GM21717 (cell line): ENCODE data around the gene TUBA4A.
"Not testable (repeated sequence)": the region's sequence is repeated elsewhere in the genome, so short reads cannot be mapped to it uniquely, and the experiment has no call there.

ENCODE experiments used
- ATAC-seq: cut with Tn5 transposase; IDR thresholded peaks from one replicate; pipeline ENCODE4 v1.9.1; 2021; ENCODE audit warnings: mild to moderate bottlenecking, moderate library complexity; ENCODE audit not compliant: unreplicated experiment

TUBA4A gene

DNA sequence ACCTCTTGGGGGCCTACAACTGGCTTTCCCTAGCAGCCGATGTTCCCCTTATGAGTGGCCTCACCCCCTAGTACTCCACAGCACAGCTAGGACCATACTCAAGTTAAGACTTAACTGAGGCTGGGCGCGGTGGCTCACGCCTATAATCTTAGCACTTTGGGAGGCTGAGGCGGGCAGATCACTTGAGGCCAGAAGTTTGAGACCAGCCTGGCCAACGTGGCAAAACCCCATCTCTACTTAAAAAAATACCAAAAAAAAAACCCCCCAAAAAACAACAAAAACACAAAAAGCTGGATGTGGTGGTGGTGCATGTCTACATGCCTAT lies 33.4 kb upstream of the TUBA4A start:
- ATAC-seq: not testable (repeated sequence)

DNA sequence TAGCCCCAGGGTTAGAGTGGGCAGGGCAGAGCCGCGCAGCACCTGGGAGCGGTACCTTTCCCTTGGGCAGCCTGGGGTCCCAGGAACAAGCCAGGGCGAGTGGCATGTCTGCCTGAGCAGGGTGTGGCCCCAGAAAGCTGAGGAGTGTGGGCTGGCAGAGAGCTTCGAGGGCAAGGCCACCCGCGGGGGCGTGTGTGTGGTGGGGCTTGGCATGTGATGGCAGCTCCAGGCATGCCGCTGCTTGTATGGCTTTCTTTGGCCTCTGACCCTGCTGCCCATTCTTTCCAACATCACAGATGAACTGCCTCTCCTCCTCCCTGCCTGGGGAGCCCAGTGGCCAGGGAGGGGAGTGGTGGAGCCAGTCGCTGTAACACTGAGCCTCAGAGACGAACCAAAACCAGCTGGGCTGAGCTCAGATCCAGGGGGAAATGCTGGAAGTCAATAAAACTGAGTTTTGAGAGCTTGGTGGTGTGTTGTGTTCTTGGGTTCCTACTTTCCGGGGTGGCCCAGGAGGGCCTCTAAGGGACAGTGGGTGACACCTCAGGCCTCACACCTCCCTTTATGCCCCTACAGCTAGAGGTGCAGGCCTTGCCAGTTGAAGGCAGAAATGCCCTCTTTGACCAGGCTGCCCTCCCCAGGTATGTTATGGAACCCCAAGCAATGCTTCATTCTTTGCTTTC lies 32.9 kb upstream of the TUBA4A start:
- no peak for ATAC-seq

DNA sequence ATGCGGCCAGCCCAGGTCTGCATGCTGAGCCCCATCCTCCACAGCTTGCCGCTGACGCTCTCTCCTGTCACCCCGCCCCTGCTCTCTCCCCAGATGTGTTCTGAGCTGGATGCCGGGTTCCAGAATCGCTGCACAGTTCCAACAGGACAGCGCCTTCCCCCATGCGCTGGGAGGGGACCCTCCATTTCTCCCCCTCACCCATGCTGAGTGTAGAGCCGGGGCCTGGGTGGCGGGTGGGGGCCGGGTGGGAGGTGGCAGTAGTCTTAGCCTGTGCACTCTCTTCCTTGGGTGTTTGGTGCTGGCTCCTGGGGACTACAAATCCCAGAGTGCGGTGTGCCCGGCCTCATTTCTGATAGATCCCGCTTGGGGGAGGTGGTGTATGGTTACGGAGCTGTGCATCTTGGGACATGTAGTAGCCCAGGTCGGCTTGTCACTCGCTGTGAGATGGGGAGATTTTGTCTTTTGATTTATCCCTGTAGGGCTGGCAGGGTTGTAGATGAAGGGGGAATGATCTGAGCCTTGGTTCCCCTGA lies 32.2 kb upstream of the TUBA4A start:
- no peak for ATAC-seq

DNA sequence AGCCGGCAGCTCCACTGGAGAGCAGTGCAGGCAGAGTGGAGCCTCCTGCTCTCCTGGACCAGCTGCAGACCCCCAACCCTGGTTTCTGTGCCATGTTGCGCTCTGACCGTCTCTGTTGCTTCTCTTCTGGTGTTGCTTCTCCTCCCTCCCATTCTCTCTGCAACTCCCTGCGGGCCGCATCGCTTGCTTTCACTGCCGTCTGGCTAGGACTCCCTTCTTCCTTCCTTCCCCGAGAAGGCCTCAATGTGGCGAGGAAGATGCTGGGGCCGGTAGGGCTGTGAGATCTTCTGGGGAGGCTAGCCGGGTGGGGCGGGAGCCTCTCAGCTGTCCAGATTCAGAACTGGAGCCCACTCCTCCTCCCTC lies 31.6 kb upstream of the TUBA4A start:
- ATAC-seq: no peak

DNA sequence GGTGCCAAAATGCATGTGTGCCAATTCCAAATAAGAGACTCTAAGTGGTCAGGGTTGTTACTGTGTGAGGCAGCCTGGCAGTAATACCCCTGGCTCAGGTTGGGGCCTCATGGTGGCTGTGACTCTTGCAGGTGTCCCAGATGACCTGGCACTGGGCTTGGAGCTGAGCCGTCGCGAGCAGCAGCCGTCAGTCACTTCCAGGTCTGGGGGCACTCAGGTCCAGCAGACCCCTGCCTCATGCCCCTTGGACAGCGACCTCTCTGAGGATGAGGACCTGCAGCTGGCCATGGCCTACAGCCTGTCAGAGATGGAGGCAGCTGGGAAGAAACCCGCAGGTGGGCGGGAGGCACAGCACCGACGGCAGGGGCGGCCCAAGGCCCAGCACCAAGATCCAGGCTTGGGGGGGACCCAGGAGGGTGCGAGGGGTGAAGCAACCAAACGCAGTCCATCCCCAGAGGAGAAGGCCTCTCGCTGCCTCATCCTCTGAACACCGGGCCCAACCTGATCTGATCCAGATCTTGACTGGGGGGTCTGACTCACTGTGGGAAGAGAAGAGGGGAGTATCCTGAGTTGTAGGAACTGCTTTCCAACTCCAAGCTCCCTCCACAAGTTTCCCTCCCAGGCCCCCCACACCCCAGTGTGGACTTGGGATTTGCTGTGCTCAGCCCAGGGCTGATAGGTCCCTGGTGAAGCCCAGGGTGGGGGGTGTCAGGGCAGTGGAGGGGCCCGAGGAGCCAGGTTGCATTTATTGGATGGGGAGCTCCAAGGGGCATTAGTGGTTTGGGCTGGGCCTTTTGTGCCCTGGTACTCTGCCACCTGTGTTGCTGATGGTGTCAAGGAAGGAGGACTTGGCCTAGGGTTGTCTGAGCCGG lies 31.0 kb upstream of the TUBA4A start:
- no peak for ATAC-seq

DNA sequence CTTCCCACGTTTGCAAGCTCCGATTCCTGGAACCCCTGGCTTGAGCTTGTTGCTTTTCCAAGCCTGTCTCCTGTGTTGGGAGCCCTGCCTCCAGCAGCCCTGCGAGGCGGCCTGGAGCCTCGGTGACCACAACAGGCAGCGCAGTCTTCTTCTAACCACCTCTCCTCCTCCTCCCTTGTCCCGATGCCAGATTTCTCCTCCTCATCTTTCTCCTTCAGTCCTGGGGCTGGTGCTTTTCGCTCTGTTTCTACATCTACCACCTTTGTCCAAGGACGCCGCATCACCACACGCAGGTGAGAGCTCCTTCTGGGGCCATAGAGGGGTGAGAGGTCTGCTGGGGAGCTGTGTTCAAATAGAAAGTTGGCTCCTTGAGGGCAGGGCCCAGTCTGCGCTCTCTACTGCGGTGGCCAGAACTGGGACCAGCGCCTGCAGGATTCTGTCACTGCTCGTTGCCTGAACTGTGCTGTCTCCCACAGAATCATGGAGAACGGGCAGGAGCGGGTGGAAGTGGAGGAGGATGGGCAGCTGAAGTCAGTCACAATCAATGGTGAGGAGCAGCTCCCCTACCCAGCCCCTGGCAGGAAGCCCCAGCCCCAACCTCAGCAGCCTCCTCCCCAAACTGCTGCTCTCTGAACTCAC lies 29.3 kb upstream of the TUBA4A start:
- no peak for ATAC-seq

DNA sequence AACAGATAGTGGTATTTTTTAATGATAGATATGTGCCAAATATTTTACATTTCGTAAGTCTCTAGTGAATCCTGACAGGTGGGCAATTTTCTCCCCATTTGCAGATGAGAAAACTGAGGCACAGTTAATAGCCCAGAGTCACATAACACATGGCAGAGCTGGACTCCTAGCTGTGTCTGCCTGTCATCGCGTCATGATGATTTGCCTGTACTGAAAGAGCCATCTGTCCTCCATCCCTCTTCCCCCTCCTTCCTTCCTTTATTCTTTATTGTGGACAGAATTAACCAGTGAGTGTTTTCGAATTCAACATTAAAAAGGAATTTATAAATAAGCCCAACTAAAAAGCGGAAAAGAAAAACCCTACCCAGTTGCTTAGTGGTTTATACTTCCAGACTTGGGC lies 28.7 kb upstream of the TUBA4A start:
- ATAC-seq: no peak

DNA sequence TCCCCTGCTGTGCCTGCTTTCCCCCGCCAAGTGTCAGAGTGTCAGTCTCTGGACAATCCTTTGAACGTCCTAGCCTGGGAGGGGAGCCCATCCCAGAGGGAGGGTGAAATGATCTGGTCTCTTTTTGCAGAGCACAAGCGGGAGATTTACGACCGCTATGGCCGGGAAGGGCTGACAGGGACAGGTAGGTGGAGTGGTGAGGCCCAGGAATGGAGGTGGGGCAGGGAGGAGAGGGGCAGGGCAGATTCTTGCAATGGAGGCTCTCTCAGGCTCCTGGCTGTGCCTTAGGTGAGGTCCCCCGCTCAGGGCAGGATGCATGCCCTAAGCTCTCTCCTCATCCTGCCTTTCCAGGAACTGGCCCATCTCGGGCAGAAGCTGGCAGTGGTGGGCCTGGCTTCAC lies 27.9 kb upstream of the TUBA4A start:
- no peak for ATAC-seq

DNA sequence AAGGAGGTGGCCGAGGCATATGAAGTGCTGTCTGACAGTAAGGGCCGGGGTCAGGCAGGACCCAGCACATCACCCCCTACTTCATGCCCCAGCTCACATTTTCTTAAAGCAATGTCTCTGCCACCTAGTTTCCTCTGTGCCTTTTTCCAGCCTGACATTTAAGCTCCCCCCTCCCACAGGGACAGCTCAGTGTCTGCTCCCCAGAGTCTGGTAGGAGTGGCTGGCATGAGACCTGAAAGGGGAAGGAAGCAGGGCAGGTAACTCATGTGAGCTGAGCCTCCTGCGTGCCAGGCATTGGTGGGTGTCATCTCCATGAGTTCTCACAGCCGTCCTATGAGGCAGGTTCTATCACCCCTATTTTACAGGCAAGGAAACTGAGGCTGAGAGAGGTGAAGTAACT lies 26.9 kb upstream of the TUBA4A start:
- ATAC-seq: no peak

DNA sequence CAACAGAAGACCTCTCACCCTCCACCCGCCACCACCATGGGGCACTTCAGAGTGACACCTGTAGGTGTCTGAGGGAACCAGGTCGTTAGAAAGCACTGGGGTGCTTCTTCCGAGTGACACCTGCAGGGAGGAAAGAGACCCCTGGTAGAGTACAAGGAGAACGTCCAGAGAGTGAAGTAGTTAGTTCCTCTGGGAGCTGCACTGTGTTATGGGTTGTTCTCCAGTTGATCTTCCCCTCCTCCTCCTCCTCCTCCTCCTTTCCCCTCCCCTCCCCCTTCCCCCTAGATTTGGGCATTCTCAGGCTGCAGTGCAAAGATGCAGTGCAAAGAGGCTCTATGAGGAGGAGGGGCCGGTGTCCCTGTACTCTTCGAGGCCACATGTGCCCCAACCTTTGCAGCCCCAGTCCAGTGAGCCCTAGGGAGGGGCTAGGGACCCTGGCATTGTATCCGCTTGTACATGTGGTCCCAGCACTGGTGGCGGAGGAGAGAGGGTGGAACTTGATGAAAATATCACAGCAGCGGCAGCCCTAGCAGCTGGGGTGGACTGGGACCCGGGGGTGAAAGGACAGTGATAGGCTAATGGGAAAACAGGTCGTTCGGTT lies 26.3 kb upstream of the TUBA4A start:
- no peak for ATAC-seq

DNA sequence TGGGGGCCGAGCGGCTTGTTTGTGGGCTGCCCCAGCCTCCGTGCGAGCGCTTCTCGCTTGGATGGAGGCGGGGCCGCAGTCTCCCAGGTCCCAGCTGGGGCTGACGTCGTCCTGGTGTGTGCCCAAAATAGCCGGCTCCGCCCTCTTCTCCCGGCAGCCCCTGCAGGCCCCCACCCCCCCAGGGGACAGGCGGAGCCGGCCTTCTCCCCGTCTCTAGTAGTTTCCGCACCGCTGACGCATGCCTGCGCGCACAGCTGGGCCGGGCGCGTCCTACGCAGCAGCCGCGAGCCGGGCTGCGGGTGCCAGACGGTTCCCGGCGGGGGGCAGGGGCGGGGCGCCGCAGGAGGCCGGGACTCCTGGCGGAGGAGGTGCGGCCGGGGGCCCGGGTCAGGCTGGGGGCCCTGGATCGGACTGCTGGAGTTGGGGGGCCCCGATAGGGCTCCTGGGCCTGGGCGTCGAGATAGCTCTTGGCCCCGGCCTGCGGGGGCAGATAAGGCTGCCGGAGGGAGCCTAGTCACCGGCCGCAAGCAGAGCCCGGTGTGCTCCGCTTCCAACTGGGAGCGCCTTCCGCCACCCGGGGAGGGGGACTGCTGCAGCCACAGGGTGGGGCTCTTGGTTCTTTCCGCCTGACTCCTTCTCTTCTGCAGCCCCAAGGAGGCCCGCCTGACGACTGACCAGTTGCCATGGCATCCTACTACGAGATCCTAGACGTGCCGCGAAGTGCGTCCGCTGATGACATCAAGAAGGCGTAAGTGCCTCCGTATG lies 25.6 kb upstream of the TUBA4A start, which contains the start of gene DNAJB2:
DNAJB2 (plus strand) TSS at position 216 of the 765 bp plus-strand sequence; CDS start at position 684, 468 bp downstream.
- ATAC-seq: peak; percentile 88

DNA sequence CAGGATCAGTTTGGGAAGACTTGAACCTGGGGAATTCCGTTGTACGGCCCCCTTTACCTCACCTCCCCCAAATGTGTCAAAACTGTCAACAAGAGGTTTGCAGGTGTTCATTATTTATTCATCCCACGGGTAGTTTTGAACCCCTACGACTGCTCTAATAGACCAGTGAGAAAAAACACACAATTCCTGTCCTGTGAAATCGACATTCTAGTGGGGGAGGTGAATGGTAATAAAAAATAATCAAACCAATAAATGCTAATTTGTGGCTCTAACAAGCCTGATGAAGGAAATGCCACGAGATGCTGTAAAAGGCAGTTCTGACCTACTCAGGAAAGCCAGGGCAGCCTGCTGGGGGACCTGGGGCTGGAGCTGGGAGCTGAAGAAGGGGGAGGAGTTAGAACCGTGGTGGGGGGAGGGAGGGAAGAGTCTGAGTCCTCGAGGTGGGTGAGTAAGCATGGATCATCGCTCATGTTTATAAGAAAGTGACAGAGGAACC lies 25.0 kb upstream of the TUBA4A start:
- ATAC-seq: no peak

DNA sequence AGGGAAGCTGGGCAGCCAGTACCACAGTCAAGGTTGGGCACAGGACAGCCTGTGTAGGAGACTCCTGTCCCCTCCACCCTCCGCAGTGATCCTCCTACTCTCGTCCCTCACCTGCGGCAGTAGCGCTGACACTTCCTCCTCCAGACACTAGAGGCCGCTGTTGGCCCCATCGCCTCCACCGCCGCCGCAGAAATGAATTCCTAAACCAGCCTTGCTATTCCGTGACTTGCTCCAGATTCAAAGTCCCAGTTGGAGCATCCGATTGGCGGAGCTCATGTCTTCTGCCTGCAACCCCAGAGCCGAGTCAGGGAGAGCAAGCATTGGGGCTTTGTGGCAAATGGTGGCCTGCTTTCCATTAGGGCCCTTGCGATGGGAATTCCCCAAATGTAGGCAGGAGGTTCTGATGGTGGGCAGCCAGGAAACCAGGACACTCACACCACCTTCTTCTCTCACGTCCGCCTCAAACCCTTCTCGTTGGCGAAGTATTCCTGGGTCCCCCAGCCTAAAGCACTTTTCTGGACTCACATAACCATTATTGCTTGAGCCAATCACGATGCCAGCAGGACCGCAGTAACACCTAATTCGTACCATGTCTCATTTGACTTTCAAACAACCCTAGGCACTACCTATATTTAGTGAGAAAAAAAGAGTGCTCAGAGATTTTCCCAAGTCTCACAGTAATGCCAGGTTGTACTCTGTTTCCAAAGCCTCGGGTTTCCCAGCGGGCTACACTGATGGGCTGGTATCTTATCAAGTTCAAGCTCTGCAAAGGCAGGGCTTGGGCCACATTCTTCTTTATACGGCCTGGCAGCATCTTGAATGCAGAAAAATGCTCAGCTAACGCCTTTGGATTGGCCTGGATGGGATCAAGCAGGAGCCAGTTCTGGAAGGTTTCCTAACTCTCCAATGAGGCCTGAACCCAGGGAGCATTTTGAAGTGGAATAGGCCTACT lies 24.3 kb upstream of the TUBA4A start:
- no peak for ATAC-seq

DNA sequence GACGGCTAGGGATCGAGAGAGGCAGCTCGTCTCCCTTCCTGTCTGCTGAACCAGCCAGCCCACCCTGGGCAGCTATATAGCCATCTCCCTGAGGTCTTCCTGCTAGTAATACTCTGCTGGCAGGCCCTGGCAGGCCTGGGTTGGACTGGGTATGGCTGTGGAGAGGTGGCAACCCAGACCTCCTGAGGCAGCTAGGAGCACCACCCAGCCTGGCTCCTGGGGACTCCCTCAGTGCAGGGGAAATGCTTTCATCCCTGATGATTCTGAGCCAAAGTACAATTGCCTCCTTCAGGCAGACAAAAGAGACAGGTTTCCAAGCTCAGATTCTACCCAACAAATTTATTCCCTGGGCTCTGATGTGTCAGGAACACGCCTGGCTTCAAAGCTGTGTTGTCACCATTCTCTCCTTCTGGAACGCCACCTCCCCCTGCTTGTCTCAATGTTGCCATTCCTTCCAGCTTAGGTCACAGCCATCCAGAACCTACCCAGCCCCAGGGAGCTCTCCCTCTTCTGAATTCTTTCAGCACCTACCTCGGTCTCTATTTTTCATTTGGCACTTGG lies 20.7 kb upstream of the TUBA4A start:
- no peak for ATAC-seq

DNA sequence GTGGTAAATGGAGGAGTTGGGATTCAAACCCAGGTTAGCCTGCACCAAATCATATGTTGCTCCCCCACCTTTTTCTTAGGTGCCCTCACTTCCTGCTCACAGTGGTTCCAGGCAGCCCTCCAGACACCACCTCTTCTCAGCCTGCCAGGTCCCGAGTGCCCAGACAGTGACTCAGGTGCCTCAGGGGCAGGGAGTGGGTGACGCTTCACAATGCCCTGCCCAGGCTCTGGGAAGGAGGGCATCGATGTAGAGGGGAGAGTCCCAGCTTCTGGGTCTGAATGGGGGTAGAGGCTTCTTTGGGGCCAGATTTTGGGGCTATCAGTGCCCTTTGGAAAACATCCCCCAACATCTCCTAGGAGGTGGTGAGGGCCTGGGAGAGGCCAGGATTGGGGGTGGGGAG lies 20.2 kb upstream of the TUBA4A start:
- ATAC-seq: no peak

DNA sequence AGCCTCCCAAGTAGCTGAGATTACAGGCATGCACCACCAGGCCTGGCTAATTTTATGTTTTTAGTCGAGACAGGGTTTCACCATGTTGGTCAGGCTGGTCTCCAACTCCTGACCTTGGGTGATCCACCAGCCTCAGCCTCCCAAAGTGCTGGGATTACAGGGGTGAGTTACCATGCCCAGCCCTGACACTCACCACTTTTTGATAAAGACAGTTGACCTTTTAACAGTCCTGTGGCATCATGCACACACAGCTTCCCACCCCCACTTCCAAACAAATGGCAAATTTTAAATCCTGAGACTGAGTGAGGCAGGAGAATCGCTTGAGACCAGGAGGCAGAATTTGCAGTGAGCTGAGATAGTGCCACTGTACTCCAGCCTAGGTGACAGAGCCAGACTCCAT lies 19.3 kb upstream of the TUBA4A start:
- ATAC-seq: no peak

DNA sequence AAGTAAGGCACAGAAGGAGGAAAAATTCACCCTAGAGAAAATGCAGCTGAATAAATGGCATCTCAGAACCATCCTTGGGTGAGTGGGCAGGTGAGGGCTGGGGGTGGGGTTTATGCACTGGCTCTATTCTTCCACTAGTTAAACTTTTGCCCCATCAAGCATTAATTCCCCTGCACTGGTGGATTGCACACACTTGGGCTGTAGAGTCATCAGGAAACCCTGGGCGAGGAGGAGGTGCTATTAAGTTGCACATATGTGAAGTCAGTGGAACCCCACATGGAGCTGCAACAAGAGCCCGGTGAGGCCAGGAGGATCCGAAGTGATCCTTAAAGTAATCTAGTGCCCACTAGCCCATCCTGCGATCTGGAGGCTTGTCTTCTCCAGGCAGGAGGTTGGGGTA lies 18.6 kb upstream of the TUBA4A start:
- ATAC-seq: no peak

DNA sequence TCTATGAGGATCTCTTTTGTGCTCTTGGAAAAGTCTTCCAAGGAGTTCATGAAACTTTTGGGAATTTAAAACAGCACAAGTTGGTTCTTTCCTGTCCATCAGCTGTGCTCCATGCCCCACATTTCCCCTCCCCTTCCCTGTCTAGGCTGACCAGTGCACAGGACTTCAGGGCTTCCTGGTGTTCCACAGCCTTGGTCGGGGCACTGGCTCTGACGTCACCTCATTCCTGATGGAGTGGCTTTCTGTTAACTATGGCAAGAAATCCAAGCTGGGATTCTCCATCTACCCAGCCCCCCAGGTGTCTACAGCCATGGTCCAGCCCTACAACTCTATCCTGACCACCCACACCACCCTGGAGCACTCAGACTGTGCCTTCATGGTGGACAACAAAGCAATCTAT lies 17.3 kb upstream of the TUBA4A start:
- ATAC-seq: no peak

DNA sequence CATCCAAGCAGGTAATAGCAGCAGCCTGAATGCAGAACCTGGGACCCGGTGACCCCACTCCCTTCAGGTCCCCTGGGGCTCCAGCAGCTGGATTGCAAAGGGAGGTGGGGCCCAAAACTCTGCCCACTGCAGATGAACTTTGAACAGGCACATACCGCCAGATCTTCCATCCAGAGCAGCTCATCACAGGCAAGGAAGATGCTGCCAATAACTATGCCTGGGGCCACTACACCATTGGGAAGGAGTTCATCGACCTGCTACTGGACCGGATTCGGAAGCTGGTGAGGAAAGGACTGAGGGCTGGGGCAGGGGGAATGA lies 16.3 kb upstream of the TUBA4A start:
- ATAC-seq: no peak
